CD4-positive, alpha-beta T cell treated with Interleukin-2 at 100 ng/mL for 4 hours (primary cell): ENCODE results near the gene BTRC.
"Not testable (repeated sequence)": the region's sequence is repeated elsewhere in the genome, so short reads cannot be mapped to it uniquely, and the experiment has no call there.

ENCODE experiments used
- DNase-seq: peaks from one replicate; pipeline ENCODE4 v3.0.0-alpha.2; 2020; ENCODE audit warnings: low spot score

The BTRC gene

GRCh38 chr10:101353692-101354327 is at the start of gene BTRC:
TSS of gene BTRC (plus strand) at chr10:101354165. CDS start at chr10:101354181, 16 bp downstream.
- peak; percentile 98 for DNase-seq

DNA sequence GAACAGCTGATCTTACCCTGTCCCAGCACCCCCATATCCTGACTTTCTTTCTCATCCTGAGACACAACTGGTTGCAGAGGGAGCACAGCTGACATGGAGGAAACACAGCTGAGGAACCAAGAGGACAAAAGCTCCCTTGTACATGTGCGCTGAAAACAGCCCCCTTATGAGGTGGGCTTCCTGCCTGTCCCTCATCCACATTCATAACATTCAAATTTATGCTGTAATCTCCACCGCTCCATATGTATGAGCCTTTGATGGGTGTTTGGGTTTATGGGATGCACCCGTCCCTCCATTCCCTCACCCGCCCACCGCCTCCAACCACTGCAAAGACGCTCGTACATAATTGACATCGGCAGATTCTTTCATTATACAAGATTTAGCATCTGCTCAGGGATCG is 49.6 kb upstream of the BTRC start:
- no peak for DNase-seq

DNA sequence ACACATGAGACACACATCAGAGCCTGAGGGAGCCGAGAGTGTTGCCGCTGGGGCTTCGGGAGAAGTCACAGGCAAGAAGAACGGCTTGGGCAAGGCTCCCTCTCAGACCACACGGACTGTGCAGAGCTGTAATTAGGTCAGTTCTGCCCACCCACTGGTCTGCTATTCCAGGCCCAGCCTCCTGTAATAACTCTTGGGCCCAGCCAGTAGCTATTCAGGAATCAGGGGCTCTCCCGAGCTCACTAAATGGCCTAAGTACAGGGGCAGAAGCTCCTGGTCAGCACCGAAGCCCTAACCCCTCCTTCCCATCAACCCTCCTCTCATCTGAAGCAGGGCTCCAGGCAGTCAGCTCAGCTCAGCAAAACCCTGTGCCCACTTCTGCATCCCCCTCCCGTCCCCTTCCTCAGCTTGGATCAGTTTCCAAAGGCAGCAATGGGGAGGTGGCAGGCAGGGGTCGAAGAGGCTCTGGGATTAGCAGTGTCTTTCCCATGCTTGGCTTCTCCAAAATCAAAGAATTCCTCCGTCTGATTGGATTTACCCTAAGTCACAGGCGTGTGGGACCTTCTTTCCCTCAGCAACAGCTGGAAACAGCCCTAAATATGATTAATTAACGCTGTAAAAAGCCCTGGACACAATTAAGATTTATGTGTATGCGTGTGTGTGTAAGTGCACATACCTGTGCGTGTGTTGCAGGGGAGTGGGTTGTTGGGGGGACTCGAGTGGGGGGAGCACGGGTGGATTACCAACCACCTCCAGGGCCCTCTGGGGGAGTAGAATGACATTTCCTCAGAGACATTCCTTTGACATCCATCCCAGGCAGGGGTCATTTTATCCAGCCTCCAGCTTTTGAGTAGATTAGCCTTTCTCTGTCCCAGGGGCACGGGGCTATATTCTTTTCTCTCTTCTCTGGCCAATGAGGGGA is 48.4 kb upstream of the BTRC start:
- DNase-seq: no peak

DNA sequence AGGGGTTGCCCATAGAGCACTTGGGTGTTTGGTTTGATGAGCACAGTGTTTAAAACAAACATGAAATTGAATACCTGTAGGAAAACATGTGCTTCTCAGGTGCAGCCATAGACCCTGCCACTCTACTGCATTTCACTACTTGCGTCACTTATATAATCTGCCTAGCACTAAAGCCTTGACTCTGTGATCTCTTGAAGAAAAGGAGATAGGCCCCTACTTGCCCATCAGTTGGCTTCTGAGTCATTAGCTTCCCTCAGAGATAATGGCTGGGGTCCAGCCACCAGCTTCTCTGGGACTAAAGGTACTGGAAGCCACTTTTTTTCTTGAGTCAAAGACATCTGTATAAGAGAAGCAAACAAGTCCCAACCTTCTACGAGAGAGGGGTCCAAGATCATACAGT is 45.9 kb upstream of the BTRC start:
- no peak for DNase-seq

- no peak for DNase-seq
Measured at GRCh38 chr10:101310529-101311184, 43.3 kb upstream of the BTRC start.

DNA sequence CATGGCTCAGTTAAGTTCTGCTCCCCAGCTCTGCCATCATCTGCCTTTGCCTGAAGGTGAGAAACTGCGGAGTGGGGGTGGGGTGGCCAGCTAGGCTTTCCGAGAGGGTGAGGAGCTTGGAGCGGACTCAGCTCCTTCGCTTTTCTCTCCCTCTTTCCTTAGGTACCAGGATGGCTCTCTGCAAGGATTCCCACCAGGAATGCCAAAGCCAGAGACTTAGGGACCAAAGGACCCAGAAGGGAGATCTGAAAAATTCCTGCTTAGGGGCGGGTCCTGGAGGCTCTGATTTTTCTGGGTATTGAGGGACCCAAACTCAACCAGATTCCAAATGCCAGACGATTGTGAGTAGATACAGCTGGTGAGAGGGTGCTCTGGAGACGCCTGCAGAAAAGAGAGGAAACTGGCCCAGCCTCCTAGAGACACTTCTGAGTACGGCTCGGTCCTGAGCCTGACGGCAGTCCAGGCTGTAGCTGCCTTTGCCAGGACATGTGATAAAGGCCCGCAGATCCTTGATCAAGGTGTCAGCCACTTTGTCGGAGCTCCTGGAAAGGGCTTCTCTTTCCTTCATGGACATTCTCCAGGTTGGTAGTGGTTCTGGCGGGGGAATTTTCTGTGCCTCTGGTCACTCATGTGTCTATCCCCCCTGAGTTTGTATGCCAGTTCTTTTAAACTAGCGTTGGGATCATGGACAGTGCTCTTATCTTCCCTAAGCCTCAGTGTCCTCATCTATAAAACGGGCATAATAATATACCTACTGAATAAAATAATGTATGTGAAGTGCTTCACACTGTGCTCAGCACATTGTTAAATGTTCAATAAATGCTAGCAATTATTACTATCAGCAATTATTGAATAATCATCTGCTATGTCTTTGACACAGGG is 42.5 kb upstream of the BTRC start:
- DNase-seq: no peak

GRCh38 chr10:101319241-101319915 is 34.6 kb upstream of the BTRC start:
- no peak for DNase-seq

DNA sequence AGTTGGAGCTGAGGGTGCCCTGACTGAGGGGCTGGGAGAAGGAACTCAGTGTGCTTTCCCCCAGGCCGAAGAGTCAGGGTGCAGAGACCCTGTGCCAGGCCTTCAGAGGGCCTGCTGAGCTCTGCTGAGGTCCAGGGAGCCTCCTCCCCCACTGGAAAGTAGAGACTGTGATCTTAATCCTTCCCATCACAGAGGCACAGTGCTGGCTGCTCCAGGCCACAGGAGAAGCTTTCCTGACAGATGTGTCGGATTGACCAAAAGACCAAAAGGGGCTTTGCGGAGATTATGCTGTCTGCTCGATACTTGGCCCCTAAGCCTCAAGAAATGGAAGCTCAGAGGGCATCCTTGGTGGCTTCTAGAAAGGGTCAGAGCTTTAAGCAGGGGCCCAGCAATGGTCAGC is 32.9 kb upstream of the BTRC start:
- DNase-seq: no peak

DNA sequence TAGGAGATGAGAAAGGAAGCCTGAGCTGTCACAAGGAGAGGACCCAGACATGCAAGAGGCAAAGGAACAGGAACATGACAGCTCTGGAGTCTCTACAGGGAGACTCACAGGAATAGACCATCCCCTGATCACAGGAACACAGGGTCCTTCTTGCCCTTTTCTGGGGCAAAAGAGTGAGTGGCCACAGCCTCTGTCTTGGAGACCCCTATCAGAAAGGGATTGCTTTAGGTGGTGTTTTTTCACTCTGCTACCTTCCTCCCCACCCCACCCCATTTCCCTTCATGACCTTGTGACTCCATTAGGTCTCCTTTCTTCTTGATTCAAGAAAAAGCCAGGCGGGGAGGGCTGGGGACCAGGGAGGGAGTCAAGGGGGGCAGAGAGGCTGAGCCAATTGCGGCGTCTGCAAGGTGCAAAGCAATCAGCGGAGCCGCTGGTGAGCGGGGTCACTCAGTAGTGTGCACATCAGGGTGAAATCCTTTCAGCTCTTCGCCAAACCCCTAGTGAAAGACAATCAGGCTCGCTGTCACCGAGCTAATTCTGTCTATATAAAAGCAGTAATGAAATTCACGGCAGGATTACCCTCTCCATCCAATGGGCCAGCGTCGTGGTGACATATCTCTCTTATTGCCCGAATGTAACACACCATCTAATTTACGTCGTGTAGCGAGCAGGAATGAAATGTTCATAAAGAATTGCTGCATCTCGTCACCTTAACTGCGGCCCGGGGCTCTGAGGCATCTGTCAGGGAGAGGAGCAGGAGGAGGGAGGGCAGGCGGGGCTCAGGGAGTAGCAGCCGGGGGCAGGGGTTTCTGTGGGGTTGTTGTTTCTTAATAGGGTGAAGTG is 31.5 kb upstream of the BTRC start:
- no peak for DNase-seq

GRCh38 chr10:101323495-101323894 is 30.5 kb upstream of the BTRC start:
- DNase-seq: no peak

DNA sequence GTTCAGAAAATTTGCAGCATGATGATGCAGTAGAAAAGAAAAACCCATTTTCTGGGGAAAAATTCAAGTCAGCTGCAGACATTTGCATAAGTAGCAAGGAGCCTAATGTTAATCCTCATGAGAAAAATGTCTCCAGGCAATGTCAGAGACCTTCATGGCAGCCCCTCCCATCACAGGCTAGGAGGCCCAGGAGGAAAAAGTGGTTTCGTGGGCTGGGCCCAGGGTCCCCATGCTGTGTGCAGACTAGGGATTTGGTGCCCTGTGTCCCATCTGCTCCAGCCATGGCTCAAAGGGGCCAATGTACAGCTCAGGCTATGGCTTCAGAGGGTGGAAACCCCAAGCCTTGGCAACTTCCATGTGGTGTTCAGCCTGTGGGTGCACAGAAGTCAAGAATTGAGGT is 26.5 kb upstream of the BTRC start:
- not testable (repeated sequence) for DNase-seq

- no peak for DNase-seq
Measured at GRCh38 chr10:101329341-101330032, 24.5 kb upstream of the BTRC start.

DNA sequence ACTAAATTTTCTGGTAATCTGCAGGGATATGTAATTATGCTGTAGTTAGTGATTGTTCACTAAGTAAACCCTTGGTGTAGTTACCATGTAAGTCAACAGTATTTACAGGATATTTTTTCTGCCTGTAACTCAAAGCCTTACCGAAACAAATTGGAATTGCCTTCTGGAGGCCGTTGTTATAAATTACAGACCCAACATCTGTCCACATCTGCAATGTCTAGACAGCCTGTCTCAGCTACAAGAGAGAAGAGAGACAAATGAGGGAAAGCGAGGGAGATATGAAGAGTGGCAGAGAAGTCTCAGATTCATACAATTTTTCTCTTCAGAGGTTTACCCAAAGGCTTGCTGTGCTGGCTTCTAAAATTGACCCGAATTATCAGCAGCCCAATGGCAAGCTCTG is 23.7 kb upstream of the BTRC start:
- no peak for DNase-seq

- DNase-seq: no peak
Measured at GRCh38 chr10:101330631-101331225, 23.2 kb upstream of the BTRC start.

- DNase-seq: no peak
Measured at GRCh38 chr10:101331956-101332355, 22.0 kb upstream of the BTRC start.

DNA sequence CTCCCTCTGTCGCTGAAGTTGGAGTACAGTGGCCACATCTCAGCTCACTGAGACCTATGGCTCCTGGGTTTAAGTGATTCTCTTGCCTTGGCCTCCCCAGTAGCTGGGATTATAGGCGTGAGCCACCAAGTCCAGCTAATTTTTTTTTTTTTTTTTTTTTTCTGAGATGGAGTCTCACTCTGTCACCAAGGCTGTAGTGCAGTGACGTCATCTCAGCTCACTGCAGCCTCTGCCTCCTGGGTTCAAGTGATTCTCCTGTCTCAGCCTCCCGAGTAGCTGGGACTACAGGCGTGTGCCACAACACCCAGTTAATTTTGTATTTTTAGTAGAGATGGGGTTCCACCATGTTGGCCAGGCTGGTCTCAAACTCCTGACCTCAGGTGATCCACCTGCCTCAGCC is 19.7 kb upstream of the BTRC start:
- not testable (repeated sequence) for DNase-seq

- no peak for DNase-seq
Measured at GRCh38 chr10:101336382-101336781, 17.6 kb upstream of the BTRC start.

DNA sequence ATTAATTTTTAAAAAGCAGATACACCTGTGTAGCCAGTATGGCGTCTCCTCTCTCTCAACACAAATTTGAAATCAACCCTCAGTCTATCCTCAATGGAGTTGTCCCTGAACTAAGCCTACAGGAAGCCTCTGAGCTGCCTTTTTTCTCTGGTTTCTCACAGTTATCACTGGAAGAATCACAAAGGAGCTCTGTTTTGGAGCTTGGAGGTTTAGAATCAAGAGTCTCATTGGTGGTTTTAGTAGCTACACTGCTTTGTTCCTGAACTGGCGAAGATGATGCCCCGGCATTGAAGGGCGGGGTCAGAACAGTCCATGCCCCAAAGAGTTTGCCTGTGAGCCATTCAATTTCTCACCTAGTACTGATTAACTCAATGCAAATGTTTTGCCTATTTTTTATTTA is 16.1 kb upstream of the BTRC start:
- DNase-seq: no peak

DNA sequence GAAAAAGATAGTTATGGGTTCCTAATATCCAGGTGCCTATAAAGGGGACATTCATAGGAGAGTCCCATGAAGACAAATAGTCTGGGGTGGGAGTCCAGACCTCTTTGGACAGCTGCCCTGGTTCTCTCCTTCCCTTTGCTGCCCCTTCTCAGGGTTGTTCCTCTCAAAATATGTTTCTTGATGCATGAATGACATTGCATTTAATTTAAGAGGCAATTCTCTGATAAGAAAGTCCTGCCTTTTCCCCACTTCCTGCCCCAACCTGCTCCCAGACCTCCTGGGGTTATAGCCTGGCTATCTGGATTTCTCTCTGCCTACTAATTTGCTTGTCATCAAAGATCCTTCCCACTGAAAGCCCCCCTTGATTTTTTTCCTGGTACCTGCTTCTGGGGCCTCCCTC is 12.5 kb upstream of the BTRC start:
- no peak for DNase-seq
